Spinal cord (tissue), 10 donors: ENCODE measurements around the gene GRAP. TPM values are rescaled to one million over a fixed set of nuclear protein-coding genes. Genes with fewer than 3 reads are reported as not detected.
A peak's percentile ranks its signal among the peaks of the same experiment; 100 is the strongest.

ENCODE experiments used
- DNase-seq, 6 donors: peaks; one replicate each; pipeline versions ENCODE4 v3.0.0 to v3.0.0-alpha.2; 2013 to 2015; ENCODE audit warnings: low spot score in 6 of 6, low read depth in 4 of 6
- H3K27ac ChIP-seq: one replicate; pipeline ENCODE4 v1.5.1; 2013; ENCODE audit warnings: low read depth, low read length, control low read depth
- H3K27me3 ChIP-seq: one replicate; pipeline ENCODE4 v1.6.1; 2013; ENCODE audit warnings: low read length; ENCODE audit not compliant: control insufficient read depth, insufficient read depth
- H3K36me3 ChIP-seq: one replicate; pipeline ENCODE4 v1.6.1; 2013; ENCODE audit warnings: low read length; ENCODE audit not compliant: control insufficient read depth, insufficient read depth
- H3K4me1 ChIP-seq: one replicate; pipeline ENCODE4 v1.6.1; 2013; ENCODE audit warnings: low read length; ENCODE audit not compliant: control insufficient read depth, insufficient read depth
- H3K4me3 ChIP-seq: one replicate; pipeline ENCODE4 v1.5.1; 2013; ENCODE audit warnings: low read depth, low read length, control low read depth
- H3K9me3 ChIP-seq: one replicate; pipeline ENCODE4 v1.6.1; 2013; ENCODE audit warnings: low read length; ENCODE audit not compliant: control insufficient read depth, insufficient read depth
- WGBS: methylation state at CpG from one replicate; pipeline ENCODE4 v1.1.5; 2013; ENCODE audit warnings: missing lambda C conversion rate; ENCODE audit not compliant: insufficient coverage; 5-methylcytosine and 5-hydroxymethylcytosine counted together
- polyA plus RNA-seq, 2 donors: library from polyadenylated mRNA; unstranded; fragments of 120-200 nt; gene quantifications; one replicate each; pipeline ENCODE4 v1.2.1, GENCODE V29; 2013; ENCODE audit not compliant: insufficient read length in 2 of 2
- total RNA-seq, 2 donors: library from RNA; depleted of rRNA in 1 of 2; stranded (reverse); fragments of 120-200 nt in 1 of 2; fragments of >200 nt in 1 of 2; gene quantifications; one replicate each; pipeline versions ENCODE4 v1.2.3 to v1.2.4, GENCODE V29; 2013 to 2014
- donor health status: healthy.

The GRAP gene
- total and polyA plus RNA-seq, 4 donors, result 3.7 to 6.5 (median 5.3) TPM

DNA sequence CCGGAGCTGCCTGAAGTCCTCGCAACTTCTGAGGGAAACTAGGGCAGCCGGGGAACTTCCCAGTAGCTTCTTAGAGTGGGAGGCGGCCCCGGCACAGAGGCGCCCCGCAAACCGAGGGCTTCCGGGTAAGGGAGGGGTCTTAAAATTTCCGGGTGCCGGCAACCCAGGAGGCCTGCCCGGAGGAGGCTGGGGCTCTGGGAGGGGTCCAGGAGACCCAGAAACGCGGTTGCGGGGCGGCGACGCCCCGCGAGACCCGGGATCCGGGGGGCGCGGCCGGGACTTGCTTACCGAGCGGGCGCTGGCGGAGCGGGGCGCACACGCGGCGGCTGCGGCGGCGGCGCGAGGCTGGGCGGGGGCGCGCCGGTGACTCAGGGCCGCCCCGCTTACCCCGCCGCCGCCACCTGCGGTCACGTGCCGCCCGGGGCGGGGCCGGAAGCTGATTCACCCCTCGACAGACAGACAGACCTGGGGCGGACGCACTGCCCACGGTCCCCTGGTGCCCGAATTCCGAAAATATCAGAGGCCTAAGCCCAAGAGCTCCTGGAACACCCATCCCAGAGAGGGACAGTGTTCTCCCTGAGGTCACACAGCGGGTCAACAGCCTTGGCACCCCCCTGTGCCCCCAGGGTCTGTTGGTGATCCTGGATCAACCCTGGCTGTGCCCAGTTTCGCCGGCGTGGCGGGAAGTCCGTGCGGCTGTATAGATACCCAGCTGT, 42.2 kb downstream of the GRAP start, which contains the start of gene FAM83G:
Gene FAM83G (minus strand): TSS at position 344 of the 716 bp plus-strand sequence. CDS start 723 bp downstream, outside the sequence.
- H3K9me3 ChIP-seq, result no peaks in the 10 kb centered on the region
- DNase-seq, result peak in 2 of 6 donors; percentile 15 to 16
- 3% methylated on average over 67 of the region's 67 CpGs for WGBS
- H3K36me3 ChIP-seq, result peaks cover 6% of the 10 kb centered on the region
- H3K27ac ChIP-seq, result no peak within 1 kb of the TSS
- peak within 1 kb of the TSS; percentile 38 for H3K4me3 ChIP-seq
- H3K27me3 ChIP-seq, result peaks cover 31% of the 10 kb centered on the region
- H3K4me1 ChIP-seq, result peaks cover 17% of the 10 kb centered on the region

DNA sequence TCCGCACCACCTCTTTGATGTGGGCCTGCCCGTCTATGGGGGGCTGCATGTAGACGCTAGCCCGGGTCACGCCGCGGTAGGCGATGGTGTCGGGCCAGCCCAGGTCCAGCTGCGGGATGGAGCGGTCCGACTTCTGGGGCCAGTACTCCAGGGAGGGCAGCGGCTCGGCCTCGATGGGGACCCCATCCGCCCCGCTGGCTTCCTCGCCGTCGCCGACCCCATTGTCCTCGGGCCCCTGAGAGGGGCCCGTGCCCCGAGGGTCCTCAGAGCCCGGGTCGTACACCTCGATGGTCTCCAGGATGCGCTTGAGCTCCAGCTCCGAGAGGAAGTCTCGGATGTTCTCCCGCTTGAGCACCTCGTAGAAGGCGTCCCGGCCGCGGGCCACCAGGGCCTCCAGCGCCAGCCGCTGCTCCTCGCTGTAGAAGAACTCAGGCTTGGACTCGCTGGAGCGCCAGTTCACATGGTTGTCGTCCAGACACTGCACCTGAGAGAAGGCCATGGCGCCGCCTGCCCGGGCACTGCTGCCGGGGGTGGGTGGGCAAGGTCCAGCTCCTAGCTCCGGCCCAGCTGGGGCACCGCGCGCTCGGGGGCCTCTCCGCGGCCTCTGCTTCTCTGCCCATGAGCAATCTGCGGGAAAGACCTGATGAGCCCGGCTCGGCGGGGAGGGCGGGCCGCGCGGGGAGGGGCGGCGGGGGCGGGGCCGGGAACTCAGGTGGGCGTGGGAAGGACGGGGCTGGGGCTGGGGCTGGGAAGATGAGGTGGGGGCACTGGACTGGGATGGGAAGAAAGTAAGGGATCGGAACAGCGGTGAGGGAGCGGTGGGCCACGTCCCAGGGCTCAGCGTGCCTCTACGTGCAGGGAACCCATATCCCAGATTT, 43.0 kb downstream of the GRAP start:
- peak in 2 of 6 donors; percentile 11 to 20 for DNase-seq
- Histone ChIP-seq H3K27ac (no peak overlapping the region), H3K36me3 (peaks cover 6% of the 10 kb centered on the region), H3K27me3 (peaks cover 31% of the 10 kb centered on the region), H3K4me1 (peaks cover 17% of the 10 kb centered on the region), H3K4me3 (peak overlapping the region; percentile 38), H3K9me3 (no peaks in the 10 kb centered on the region)
- WGBS, result 13% methylated on average over 61 of the region's 73 CpGs

DNA sequence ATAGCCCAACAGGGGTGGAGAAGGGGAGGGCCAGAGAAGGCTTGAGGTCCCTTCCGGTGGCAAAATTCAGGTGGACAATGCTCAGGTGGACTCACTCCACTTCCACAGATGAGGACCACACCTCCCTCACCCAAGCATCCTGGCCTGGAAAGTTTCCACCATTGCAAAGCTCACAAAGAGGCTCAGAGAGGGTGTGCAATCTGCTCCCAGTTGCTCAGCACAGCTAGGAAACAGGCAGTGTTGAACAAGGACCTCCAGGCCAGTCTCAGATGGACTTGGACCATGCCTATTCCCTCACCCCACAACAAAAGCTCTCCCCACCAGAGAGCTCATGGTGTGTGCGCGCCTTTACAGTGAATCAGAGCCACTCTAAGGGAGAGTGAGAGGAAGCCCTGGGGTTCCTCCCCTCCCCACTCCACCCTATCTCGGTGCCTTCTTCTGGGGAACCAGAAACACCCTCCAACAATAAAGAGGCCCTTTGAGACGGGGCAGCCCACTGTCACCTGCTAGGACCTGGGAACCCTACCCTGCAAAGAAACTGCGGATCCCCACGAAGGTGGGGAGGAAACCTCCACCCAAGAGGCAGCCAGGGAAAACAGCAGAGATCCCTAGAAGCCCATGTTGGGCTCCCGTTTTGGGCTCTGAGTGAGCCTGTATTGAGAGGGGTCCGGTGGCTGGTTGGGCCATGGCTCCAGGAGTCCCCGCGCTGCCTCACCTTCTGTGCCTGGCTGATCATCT, 43.8 kb downstream of the GRAP start:
- H3K27ac ChIP-seq, result no peak overlapping the region
- no peak for DNase-seq
- H3K4me3 ChIP-seq, result no peak overlapping the region
- H3K36me3 ChIP-seq, result peaks cover 6% of the 10 kb centered on the region
- H3K27me3 ChIP-seq, result peaks cover 31% of the 10 kb centered on the region
- WGBS, result 66% methylated on average over 9 of the region's 11 CpGs
- H3K9me3 ChIP-seq, result no peaks in the 10 kb centered on the region
- peaks cover 17% of the 10 kb centered on the region for H3K4me1 ChIP-seq

DNA sequence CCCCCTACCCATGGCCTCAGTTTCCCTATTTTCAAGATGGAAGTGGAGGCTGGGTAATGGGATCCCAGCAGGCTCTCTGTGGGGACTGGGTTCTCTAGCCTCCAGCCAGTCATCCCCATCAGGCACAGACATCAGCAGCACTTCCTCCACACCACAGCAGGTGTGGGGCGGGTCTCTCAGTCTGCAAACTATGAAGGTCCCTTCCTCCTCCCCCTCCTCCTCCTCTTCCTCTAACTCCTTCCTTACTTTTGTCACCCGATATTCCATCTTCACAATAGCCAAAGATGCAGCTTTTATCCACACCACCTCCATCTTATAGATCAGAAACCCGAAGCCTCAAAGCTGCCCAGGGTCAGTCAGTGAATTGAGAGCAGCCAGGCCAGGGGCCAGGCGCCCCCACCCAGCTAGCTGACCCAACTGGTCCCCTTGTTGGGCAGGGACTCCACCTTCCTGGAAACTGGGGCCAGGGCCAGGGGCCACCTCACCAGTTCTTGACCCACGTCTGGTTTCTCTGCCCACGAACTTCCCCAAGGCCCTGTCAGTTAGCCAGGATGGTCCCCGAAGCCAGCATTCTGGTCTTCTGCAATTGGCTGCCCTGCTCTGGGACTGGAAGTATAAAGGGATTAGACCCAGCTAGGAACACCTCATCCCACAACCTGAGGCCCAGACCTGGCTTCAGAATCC, 44.7 kb downstream of the GRAP start:
- Histone ChIP-seq H3K36me3 (peaks cover 6% of the 10 kb centered on the region), H3K9me3 (no peaks in the 10 kb centered on the region), H3K27me3 (peaks cover 31% of the 10 kb centered on the region), H3K4me1 (peaks cover 17% of the 10 kb centered on the region), H3K4me3 (no peak overlapping the region), H3K27ac (no peak overlapping the region)
- 80% methylated on average over 6 of the region's 7 CpGs for WGBS
- DNase-seq, result no peak

DNA sequence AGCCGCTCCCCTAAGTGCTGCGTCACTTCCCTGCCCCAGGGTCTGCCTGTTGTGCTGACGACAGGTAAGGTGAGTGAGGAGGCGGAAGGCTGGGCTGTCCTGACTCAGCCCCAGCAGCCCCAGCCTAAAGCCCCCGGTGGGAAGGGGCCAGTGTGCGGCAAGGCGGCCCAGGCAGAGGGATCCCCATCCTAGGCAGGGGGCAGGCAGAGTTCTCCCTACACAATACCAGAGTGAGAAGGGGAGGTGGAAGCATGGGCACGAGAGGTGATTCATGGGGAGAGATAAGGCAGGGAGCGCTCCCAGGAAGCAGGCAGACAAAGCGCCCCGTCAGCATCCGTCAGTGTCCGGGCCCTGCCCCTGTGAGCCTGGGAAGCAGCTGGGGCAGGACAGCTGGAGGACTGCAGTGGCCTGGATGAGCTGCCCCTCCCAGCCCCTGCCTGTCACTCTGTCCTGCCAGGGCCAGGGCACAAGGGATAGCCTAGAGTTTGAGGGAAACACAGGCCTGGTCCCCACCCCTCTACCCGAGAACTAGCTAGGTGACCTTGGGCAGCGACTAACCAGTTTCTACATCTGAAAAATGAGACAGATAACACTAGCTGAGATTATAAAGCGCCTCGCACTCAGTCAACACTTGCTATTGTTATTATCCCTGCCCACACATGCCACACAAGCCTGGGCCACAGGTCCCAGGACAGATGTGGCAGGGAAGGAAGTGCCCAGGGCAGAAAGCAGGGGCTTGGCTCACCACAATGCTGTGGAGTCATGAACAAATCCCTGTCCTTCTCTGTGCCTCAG, 46.0 kb downstream of the GRAP start:
- no peak overlapping the region for H3K27ac ChIP-seq
- DNase-seq, result no peak
- peaks cover 6% of the 10 kb centered on the region for H3K36me3 ChIP-seq
- H3K4me3 ChIP-seq, result no peak overlapping the region
- no peaks in the 10 kb centered on the region for H3K9me3 ChIP-seq
- 77% methylated on average over 12 of the region's 17 CpGs for WGBS
- H3K4me1 ChIP-seq, result peaks cover 17% of the 10 kb centered on the region
- peaks cover 29% of the 10 kb centered on the region for H3K27me3 ChIP-seq

DNA sequence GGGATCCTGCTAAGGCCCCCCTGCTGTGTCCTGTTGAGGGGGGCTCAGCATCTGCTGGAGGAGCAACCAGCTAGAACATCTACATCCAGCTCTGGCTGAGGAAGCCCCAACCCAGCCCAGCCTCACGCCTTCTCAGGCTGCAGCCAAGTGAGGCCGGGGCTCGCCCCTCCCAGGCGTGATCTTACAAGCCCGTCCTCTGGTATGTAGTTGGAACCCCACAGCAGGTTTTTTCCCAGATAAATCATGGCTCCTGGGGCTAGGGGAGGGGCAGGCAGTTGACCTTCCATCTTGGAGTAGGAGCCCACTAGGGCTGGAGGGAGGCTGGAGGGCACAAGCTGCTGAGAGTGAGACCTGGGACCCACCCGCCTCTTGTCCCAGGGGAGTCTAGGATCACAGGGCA, 46.8 kb downstream of the GRAP start:
- no peak overlapping the region for H3K27ac ChIP-seq
- DNase-seq, result no peak
- H3K4me1 ChIP-seq, result peaks cover 13% of the 10 kb centered on the region
- H3K27me3 ChIP-seq, result peaks cover 21% of the 10 kb centered on the region
- 83% methylated on average over 6 of the region's 6 CpGs for WGBS
- no peak overlapping the region for H3K4me3 ChIP-seq
- peaks cover 5% of the 10 kb centered on the region for H3K9me3 ChIP-seq
- peaks cover 6% of the 10 kb centered on the region for H3K36me3 ChIP-seq

DNA sequence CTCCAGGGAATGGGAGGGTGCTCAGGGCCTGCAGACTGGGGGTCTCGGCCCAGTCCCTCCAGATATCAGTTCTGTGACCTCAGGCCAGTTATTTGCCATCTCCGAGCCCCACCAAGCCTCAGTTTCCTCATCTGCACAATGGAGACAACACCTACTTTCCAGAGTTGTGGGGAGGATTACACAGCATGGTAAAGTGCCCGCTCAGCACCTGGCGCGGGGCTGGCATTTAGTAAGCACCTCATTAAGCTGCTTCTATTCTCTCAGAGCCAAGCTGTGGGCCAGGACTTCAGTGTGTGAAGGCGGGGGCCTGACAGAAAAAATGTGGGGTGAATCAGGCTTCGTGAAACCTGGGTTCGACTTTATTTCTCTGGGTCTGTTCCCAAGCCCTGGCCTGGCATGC, 47.4 kb downstream of the GRAP start:
- Histone ChIP-seq H3K4me3 (no peak overlapping the region), H3K9me3 (peaks cover 7% of the 10 kb centered on the region), H3K36me3 (peaks cover 6% of the 10 kb centered on the region), H3K27ac (no peak overlapping the region), H3K4me1 (peaks cover 8% of the 10 kb centered on the region), H3K27me3 (peaks cover 16% of the 10 kb centered on the region)
- 70% methylated on average over 3 of the region's 8 CpGs for WGBS
- no peak for DNase-seq

DNA sequence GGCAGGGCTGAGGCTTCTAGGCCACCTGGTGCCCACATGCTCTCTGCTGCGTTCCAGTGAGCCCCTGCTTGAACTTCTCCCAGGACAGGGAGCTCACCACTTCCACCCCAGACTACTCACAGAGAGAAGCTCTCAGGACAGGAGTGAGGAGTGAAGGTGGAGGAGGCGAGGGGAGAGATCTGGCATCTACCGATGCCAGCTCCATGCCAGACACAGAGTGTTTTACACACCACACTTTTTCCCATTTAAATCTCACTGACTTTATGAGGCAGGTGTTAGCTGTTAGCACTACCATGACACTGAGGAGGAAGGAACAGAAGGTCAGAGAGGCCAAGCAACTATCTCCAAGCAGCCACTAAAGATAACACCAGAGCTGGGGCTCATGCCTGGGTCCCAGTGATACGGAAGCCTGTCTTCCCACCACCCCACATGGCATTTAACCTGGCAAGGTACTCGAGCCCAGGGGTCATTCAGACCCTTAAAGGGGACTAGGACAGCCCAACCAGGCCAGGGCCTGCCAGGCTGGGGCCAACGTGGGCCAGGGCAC, 49.0 kb downstream of the GRAP start:
- DNase-seq, result no peak
- Histone ChIP-seq H3K9me3 (peaks cover 7% of the 10 kb centered on the region), H3K27ac (no peak overlapping the region), H3K27me3 (peaks cover 2% of the 10 kb centered on the region), H3K4me1 (no peaks in the 10 kb centered on the region), H3K4me3 (no peak overlapping the region), H3K36me3 (peaks cover 6% of the 10 kb centered on the region)
- 71% methylated on average over 3 of the region's 6 CpGs for WGBS
